IPS DF 19.7 (cell line): ENCODE measurements around the gene SYNGR1.
"Not testable (repeated sequence)": the region's sequence is repeated elsewhere in the genome, so short reads cannot be mapped to it uniquely, and the experiment has no call there.

Experiments used
- DNase-seq: peaks from one replicate; pipeline ENCODE4 v3.0.0-alpha.2; 2013; ENCODE audit warnings: low read depth, low spot score

Gene SYNGR1

DNA sequence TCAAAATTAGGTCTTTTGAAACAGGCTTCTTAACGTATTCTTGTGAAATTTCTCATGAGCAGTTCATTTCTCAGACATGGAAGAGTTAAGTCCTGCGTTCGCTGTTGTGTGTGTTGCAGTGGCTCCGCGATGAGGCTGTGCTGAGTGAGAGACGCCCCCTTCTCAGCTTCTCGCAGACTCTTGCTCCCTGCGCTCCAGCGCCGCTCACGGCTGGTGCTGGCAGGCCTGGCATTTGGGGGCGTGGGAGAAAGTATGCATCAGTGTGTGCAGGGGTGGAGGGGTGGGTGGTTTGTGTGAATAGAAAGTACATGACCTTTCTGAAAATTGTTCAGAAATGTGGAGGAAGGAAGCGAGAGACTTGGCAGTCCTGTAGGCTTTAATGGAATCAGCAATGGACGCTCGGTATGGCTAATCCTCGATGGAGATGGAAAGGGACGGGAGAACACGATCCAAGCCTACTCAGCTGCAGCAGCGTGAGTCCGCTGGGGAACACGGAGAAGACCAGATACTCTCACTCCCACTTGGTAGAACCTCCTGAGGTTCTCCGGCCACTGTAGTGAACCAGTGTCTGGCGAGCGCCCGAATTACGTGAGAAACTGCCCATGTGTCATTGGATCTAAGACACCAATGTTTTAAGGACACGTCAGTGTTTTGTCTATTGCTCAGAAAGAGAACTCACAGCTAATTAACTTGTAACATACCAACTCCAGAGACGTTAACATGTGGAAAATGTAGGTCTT is 55.7 kb downstream of the SYNGR1 start:
- DNase-seq: no peak

DNA sequence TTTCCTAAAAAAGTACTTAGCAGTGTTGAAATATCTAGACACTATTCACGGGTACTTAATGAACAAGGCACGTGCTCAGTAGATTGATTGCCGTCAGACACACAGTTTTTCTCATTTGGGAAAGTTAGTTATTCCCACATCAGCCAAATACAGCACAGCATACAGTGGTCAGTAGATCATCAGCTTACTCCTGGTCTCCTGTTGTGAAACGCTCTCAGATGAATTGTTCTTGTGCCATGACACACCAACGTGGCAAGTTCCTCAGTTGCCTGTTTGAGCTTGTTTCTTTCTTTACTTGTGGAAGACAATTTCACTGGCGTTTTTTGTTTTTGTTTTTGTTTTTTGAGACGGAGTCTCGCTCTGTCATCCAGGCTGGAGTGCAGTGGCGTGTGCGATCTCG is 58.4 kb downstream of the SYNGR1 start:
- DNase-seq: no peak

DNA sequence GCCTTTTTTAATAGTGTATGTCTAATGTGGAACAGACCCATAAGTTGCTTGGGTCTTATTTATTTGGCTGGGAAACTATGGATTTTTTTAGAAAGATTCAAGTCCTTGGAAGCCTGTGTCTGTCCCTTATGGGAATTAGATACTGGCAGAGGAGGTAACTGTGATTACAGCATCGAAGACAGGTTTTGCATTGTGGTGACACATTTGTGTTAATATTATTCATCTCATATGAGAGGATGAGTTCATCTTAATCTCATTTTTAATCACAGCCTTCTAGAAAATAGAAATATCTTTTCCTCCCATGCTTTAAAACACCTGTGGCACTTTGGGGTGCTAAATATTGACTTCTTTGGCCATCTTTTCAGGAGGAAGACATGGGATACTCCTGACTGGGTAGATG is 59.0 kb downstream of the SYNGR1 start:
- no peak for DNase-seq

DNA sequence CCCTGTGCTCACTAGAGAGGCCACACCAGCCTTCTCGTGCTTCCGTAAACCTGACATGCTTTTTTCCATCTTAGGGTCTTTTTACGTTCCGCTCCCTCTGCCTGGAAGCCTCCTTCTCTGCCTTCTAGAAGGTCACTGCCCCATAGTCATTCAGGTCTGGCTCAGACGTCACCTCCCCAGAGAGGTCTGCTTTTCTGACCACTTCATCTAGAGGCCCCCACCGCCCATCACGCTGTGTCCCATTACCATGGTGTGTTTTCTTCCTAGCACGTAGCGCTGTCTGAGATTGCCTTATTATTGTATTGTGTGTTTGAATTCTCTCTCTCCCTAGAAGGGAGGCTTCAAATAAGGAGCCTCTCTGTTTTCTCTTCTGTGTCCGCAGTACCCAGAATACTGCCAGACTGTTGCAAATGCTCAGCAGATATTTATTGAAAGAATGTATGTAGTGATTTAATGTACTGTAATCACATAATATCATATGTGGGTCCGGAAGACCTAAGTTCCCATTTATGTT is 59.8 kb downstream of the SYNGR1 start:
- no peak for DNase-seq

DNA sequence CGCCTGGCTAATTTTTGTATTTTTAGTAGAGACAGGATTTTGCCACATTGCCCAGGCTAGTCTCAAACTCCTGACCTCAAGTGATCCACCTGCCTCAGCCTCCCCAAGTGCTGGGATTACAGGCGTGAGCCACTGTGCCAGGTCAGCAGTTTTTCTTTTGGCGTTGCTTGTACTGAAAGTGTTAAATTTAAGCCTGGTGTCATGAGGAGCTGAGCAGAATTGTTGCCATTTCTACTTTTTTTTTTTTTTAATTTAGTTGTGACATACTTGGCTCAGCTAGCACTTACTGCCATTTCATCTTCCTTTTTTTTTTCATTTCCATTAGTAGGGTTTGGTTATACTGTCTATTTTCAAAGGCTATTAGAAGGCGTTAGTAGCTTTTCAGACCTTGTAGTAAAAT is 60.5 kb downstream of the SYNGR1 start:
- no peak for DNase-seq

DNA sequence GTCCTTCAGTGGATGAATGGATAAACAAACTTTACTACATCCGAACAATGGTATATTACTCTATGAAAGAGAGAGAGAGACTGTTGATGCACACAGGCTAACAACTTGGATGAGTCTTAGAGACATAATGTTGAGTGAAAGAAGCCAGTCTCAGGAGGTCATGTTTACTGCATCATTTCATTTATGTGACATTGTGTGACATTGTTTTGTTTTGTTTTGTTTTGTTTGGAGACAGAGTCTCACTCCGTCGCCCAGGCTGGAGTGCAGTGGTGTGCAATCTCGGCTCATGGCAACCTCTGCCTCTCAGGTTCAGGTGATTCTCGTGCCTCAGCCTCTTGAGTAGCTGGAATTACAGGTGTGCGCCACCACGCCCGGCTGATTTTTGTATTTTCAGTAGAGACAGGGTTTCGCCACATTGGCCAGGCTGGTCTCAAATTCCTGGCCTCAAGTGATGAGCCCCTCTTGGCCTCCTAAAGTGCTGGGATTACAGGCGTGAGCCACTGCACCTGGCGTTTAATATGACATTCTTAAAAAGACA is 62.1 kb downstream of the SYNGR1 start:
- DNase-seq: not testable (repeated sequence)

DNA sequence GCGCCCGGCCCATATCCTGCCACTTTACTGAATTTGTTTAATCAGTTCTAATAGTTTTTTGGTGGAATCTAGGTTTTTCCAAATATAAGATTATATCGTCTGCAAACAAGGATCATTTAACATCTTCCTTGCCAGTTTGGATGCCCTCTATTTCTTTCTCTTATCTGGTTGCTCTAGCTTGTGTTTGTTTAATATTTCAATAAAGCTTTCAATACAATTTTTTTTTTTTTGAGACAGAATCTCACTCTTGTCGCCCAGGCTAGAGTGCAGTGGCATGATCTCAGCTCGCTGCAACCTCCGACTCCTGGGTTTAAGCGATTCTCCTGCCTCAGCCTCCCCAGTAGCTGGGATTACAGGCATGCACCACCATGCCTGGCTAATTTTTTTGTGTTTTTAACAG is 63.4 kb downstream of the SYNGR1 start:
- DNase-seq: not testable (repeated sequence)

DNA sequence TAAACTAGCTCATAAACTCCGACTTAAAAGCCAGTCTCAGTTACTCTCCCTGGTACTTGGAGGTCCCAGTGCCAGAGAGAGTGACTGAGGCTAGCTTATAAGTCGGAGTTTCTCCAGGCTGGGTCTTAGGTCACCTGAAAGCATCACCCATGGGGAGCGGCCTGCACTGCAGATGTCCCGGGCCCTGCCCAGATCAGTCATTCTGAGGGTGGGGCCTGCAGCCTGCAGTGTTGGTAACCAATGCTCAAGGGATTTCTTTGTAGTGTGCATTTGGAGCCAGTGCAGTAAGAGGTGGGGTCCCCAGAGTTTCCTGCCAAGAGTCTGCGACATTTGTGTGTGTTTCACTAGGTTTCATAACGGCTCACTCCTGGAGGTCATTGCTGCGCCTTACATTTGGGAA is 64.6 kb downstream of the SYNGR1 start:
- DNase-seq: no peak

DNA sequence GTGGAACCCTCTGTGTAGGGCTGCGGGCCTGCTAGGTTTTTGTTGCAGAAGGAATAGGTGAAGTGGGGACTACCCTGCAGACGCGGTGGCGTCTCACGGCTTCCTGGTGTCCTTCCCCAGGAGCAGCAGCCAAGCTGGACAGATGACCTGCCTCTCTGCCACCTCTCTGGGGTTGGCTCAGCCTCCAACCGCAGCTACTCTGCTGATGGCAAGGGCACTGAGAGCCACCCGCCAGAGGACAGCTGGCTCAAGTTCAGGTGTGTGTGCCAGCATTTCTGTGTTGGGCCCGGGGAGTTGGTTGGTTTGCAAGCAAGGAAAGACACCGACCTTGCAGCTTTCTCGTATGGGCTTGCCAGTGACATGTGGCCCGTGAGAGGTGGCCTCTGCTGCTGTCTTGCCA is 65.1 kb downstream of the SYNGR1 start:
- DNase-seq: no peak

DNA sequence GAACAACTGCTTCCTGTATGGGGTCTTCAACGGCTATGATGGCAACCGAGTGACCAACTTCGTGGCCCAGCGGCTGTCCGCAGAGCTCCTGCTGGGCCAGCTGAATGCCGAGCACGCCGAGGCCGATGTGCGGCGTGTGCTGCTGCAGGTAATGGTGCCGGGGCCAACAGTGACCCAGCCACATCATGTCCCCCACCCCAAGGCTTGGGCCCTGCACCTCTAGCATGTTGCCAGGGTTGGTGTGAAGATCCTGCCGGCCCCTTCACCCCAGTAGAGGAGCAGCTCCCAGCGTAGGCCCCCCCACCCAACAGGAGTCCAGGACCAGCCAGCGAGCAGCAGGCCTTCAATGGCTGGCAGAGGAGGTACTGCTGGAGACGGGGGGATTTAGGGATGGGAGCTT is 65.7 kb downstream of the SYNGR1 start:
- DNase-seq: no peak

DNA sequence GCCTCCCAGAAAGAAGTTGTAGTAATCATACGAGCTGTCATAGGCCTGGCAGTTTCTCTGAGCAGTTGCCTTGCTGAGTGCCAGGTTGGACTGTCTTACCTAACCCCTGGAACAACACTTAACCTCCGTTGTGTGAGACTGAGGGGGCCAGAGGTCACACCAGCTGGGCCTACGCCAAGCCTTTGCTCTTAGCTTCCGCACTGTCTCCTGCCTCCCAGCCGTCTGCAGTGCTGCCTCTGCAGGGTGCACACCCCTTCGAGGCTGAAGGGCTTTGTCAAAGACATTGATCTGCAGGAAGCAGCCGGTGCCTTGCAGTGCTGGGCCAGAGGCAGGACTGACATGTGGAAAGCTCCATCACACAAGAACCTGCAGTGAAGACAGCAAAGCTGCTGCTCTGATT is 66.5 kb downstream of the SYNGR1 start:
- DNase-seq: no peak

DNA sequence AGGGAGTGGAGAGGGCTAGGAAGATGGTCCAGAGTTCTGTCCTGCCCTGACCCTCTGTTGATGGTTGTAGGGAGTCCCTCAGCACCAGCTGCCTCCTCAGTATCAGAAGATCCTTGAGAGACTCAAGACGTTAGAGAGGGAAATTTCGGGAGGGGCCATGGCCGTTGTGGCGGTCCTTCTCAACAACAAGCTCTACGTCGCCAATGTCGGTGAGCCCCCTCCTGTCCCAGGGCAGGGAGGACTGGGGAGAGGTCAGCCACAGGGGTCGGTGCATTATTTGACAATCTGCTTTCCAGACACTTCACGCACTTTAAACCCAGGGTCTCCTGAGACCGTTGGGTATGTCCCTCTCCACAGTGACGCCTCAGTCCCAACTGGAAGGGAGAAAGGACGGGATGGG is 67.8 kb downstream of the SYNGR1 start:
- DNase-seq: no peak

DNA sequence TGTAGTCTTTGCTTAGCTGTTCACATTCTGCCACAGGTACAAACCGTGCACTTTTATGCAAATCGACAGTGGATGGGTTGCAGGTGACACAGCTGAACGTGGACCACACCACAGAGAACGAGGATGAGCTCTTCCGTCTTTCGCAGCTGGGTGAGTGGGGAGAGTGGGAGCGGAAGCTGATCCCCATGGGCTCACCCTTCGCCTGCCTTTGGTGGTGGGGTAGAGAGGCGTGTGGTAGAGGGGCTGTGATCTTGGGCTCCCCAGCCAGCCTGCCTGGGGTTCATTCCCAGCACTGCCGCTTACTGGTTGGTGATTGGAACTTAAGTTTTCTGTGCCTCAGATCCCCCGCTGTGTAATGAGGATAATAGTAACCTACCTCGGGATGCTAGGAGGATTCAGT is 68.9 kb downstream of the SYNGR1 start:
- no peak for DNase-seq

DNA sequence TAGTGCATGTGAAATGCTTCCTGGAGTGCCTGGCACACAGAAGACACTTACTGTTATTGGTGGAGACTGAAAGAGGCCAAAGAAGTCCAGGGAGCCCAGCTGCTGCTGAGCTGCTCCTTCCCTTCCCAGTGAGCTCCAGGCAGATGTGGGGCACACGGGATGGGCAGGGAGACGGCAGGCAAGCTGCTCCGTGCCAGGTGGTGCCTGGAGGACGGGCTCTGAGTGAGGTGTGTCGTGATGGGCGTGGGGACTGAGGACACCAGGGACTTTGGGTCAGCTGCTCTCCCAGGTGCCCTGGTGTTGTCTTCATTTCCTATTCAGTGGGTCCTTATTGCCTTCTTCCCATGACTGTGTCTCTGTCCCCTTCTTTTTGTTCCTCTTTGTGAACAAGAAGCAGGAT is 69.3 kb downstream of the SYNGR1 start:
- no peak for DNase-seq

DNA sequence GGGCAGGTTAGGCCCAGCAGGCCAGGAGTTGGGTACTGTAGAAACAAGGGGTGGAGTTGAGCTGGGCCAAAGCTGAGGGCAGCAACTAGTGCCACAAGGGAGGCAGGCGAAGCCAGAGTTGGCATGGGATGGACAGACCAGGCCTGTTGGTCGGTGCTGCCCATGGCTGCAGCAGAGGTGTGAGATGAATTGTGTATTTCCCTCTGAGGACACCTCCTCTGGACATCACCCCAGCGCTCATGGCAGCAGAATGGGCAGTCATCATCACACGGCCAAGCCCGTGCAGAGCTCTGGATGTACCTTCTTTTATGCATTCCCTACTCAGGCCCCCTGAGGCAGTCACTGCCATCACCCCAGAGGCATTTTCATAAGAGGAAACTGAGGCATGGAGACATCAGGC is 70.1 kb downstream of the SYNGR1 start:
- DNase-seq: no peak

DNA sequence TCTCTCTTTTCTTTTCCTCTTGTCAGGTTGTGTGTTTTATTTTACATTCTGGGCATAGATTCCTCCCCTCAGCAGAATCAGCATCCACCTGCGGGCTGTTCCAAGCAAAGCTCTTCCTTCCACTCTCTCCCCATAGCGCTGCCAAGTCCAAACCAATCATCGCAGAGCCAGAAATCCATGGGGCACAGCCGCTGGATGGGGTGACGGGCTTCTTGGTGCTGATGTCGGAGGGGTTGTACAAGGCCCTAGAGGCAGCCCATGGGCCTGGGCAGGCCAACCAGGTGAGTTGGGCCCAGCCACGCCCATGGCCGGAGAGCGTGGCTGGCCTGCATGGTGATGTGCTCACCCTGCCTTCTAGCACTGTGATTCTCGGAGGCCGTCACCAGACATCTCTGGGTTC is 71.9 kb downstream of the SYNGR1 start:
- no peak for DNase-seq

DNA sequence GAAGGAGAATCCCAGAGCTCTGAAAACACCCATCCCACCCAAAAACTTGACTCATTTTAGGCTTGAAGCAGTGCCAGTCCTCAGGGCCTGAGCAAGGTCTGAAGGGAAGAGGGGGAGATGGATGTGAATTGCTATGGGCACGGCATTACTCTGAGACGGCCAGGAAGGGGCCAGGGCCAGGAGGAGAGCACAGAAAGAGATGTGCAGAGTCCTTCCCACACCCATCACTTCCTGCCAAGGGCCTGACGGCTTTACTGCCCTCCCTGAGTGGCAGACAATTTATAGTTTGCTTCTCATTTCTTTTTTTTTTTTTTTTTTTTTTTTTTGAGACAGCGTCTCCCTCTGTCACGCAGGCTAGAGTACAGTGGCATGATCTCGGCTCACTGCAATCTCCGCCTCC is 72.3 kb downstream of the SYNGR1 start:
- DNase-seq: no peak

DNA sequence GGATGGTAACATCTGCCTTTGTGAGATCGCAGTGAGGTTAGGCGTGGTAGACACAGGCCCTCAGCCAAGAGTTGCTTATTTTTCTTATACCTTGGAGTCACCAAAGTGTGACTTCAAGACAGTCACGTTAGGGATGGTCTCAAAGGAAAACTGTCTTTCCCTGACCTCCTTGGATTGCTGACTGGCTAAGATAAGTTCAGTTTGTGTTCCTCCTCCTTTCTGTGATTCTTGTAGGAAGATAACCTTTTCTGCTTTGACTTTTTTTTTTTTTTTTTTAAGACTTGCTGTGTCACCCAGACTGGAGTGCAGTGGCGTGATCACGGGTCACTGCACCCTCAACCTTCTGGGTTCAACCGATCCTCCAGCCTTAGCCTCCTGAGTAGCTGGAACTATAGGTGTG is 72.9 kb downstream of the SYNGR1 start:
- DNase-seq: no peak

DNA sequence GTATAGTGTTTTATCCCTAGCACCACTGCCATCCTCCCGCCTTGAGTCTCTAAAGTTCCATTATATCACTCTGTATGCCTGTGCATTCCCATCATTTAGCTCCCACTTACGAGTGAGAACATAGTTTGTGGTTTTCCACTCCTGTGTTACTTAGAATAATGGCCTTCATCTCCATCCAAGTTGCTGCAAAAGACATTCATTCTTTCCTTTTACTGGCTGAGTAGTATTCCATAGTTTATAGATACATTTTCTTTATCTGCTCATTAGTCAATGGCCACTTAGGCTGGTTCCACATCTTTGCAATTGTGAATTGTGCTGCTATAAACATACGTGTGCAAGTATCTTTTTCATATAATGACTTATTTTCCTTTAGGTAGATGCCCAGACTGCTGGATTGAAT is 74.2 kb downstream of the SYNGR1 start:
- DNase-seq: no peak

DNA sequence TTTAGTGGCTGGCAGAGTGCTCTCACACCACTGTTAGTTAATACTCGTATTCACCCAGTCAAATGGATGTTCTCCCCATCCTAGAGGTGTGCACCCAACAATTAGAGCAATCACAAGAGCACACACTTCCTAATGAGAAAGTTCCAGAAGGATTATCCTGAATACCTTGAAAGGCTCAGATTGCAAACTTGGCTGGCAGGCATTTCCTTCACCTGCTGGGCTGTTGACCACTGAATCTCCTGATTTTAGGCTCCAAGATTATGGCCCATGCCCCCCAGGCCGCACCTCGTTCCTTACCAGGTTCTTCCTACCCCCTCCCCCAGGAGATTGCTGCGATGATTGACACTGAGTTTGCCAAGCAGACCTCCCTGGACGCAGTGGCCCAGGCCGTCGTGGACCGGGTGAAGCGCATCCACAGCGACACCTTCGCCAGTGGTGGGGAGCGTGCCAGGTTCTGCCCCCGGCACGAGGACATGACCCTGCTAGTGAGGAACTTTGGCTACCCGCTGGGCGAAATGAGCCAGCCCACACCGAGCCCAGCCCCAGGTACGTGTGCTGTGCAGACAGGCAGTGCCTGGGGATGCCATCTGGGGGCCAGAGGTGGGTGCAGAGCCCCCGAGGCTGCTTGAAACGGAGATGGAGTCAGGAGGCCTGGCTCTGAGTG is 76.7 kb downstream of the SYNGR1 start:
- DNase-seq: no peak

DNA sequence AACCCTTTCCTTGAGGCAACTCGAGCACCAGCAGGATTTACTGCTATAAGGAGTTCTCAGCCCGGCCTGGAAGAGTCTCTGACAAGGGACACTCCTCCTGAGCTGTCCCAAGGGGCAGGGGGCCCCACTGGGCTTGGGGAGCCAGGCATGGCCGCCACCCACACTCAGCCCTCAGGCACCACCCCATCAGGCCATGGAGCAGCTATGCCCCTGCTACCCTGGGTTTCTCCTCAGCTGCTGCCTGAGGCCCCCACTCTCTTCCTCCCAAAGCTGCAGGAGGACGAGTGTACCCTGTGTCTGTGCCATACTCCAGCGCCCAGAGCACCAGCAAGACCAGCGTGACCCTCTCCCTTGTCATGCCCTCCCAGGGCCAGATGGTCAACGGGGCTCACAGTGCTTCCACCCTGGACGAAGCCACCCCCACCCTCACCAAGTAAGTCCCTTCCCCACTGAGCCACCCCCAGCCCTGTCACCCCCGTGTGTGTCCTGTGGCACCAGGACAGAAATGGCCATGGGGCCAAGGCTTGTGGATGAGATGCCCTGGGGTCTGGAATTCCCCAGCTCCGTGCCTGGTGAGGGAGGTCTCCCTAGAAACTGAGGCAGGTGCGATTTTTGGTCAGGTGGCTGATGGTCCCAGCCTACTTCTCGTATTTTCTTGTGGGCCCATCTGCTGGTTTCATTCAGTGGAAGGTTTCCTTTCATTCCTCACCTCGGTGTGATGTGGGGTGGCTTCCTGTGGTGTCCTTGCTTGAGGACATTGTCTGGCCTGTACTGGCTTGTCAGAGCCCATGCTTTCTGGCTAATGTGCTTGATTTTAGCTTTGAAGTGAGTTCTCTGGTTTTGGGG is 78.2 kb downstream of the SYNGR1 start:
- no peak for DNase-seq

DNA sequence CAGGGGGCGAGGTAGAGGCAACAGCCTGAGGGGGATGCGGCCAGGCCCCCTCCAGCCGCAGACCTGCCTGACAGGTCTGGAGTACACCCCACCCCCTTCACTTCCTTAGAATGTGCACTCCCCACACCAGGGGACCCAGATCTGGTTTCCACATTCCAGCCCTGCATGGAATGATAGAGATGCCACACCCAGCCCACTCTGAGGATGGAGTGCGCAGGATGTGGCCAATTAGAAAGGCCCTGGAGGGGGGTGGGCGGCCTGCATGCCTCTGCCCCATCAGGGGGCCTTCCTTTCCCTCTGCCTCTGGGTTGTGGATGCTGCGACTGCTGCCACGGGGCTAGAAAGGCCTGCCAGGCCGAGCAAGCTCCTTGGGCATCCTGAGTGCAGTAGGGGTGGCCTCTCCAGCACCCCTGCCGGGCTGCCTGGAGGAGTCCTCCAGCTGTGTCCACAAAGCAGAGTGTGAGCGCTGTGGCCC is 78.8 kb downstream of the SYNGR1 start:
- peak; percentile 94 for DNase-seq
